Left lung (tissue), 10 donors: ENCODE results near the gene OSBPL2. TPM values are rescaled to one million over a fixed set of nuclear protein-coding genes. Genes with fewer than 3 reads are reported as not detected.

Source experiments
- ATAC-seq: fragments of 200-7000 bp; cut with Tn5 transposase; one replicate; pipeline ENCODE4 v1.9.1; 2020; ENCODE audit warnings: moderate library complexity
- DNase-seq, 4 donors: peaks; one replicate each; pipeline ENCODE4 v3.0.0-alpha.2; 2013 to 2020
- H3K27ac ChIP-seq, 2 donors: fragments of 200-600 bp; sonication (generic) in 1 of 2; one replicate each; pipeline versions ENCODE4 v1.5.0 to v1.8.0; 2020 to 2021
- H3K27me3 ChIP-seq, 2 donors: fragments of 200-600 bp; sonication (generic) in 1 of 2; one replicate each; pipeline versions ENCODE4 v1.5.0 to v1.8.0; 2020 to 2021
- H3K36me3 ChIP-seq, 2 donors: fragments of 200-600 bp; sonication (generic) in 1 of 2; one replicate each; pipeline versions ENCODE4 v1.5.0 to v1.8.0; 2020 to 2021
- H3K4me1 ChIP-seq, 2 donors: fragments of 200-600 bp; one replicate each; pipeline ENCODE4 v1.8.0; 2021
- H3K4me3 ChIP-seq, 2 donors: fragments of 200-600 bp; sonication (generic) in 1 of 2; one replicate each; pipeline versions ENCODE4 v1.5.0 to v1.8.0; 2020 to 2021; ENCODE audit warnings: mild to moderate bottlenecking in 1 of 2
- H3K9me3 ChIP-seq, 2 donors: fragments of 200-600 bp; sonication (generic) in 1 of 2; one replicate each; pipeline versions ENCODE4 v1.5.0 to v1.8.0; 2020 to 2021
- CTCF ChIP-seq, 2 donors: fragments of 200-600 bp; sonication (generic) in 1 of 2; IDR thresholded peaks; one replicate each; pipeline versions ENCODE4 v1.5.0 to v1.8.0; 2021; ENCODE audit warnings: antibody characterized with exemption in 2 of 2
- intact Hi-C, 2 donors: fragments of 100-400 bp; cut with DNase I; formaldehyde crosslinking; loops; one replicate each; pipeline versions ENCODE4 v1.11.2 to v1.14.2; 2022
- polyA plus RNA-seq, 6 donors: library from polyadenylated mRNA; unstranded; fragments of 120-200 nt; gene quantifications; one replicate each; pipeline ENCODE4 v1.2.1, GENCODE V29; 2013; ENCODE audit not compliant: insufficient read length in 6 of 6
- total RNA-seq, 2 donors: library from RNA; stranded (reverse); fragmentation: NEBNext Ultra II Directional; extraction: Animal tissue kit (Norgen Biotek cat#: 25700); gene quantifications; one replicate each; pipeline ENCODE4 v1.2.1, GENCODE V29; 2021
- donor health status: DM: no; HTN: yes; CAD: no.
- donor health status: DM: no; HTN: no; CAD: no.

The OSBPL2 gene
- total and polyA plus RNA-seq, 8 donors = 25.6 to 47.3 (median 32.4) TPM

DNA sequence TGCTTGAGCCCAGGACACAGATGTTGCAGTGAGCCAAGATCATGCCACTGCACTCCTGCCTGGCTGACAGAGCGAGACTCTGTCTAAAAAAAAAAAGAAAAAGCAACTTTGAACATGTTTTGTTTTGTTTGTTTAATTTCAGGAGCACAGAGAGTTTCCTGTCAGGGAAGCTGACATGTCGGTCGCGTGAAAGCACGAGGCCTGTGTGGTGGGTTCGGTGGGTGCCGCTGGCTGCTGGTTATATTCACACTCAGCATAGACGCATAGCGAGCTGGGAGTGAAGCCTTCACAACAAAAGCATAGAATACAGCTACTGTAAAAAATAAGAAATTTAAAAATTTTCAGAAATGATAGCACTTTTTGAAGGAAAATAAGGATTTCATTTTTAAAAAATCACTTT lies 41.0 kb upstream of the OSBPL2 start:
- DNase-seq (peak in 1 of 4 donors; percentile 27), ATAC-seq (no peak)
- TF ChIP-seq CTCF (IDR thresholded peaks at IDR 0.05) = no peak
- Histone ChIP-seq H3K36me3 (peaks cover 0 to 93% of the 10 kb centered on the region in 2 donors), H3K4me3 (no peak overlapping the region), H3K27ac (no peak overlapping the region), H3K4me1 (peaks cover 0 to 3% of the 10 kb centered on the region in 2 donors), H3K9me3 (no peaks in the 10 kb centered on the region), H3K27me3 (no peaks in the 10 kb centered on the region)
- intact Hi-C loops = no loop called here

DNA sequence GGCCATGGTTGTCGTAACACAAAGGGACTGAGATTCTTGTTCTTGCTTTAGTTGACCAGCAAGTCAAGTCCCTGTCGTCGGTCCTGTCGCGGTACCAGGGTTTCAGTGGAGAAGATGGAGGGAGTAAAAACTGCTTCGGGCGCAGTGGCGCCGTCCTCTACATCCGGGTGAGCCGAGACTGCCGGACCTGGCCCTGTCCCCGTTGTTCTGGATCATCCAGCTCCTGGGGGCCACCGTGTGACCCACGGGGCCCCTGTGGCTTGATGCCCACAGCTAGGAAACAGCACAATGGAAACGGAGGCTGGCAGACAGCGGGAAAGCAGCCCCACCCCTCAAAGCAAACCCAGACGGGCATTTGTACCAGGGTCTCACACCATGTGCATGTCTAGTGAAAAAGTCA lies 40.5 kb upstream of the OSBPL2 start:
- peaks cover 0 to 3% of the 10 kb centered on the region in 2 donors for H3K4me1 ChIP-seq
- H3K27me3 ChIP-seq = no peaks in the 10 kb centered on the region
- H3K9me3 ChIP-seq = no peaks in the 10 kb centered on the region
- no peak for ATAC-seq
- peaks cover 0 to 95% of the 10 kb centered on the region in 2 donors for H3K36me3 ChIP-seq
- H3K27ac ChIP-seq = no peak overlapping the region
- H3K4me3 ChIP-seq = no peak overlapping the region
- intact Hi-C loops = no loop called here
- no peak for TF ChIP-seq CTCF (IDR thresholded peaks at IDR 0.05)
- DNase-seq = peak in 1 of 4 donors; percentile 54

- DNase-seq (peak in 1 of 4 donors; percentile 61), ATAC-seq (no peak)
- Histone ChIP-seq H3K4me3 (no peak overlapping the region), H3K27ac (no peak overlapping the region), H3K27me3 (no peaks in the 10 kb centered on the region), H3K9me3 (no peaks in the 10 kb centered on the region), H3K4me1 (peaks cover 0 to 3% of the 10 kb centered on the region in 2 donors), H3K36me3 (peaks cover 0 to 96% of the 10 kb centered on the region in 2 donors)
- intact Hi-C loops = no loop called here
- no peak for TF ChIP-seq CTCF (IDR thresholded peaks at IDR 0.05)
Measured at GRCh38 chr20:62198496-62198895, 39.8 kb upstream of the OSBPL2 start.

DNA sequence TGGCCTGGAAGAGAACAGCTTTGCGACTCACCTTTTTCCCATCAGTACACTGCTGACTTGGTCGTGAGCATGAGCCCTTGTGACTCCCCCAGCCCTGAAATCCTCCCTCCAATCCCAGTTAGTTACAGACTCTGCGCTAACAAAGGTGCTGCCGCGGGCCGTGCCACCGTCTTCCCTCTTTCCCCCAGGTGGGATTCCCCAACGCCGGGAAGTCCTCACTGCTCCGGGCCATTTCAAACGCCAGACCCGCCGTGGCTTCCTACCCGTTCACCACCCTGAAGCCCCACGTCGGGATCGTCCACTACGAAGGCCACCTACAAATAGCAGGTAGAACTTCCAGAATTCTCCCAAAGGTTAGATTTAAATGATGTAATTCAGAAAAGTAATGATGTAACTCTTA lies 39.4 kb upstream of the OSBPL2 start:
- no peaks in the 10 kb centered on the region for H3K9me3 ChIP-seq
- no peak overlapping the region for H3K27ac ChIP-seq
- H3K27me3 ChIP-seq = no peaks in the 10 kb centered on the region
- intact Hi-C loops = no loop called here
- DNase-seq = peak in 1 of 4 donors; percentile 51
- no peak for ATAC-seq
- H3K4me3 ChIP-seq = no peak overlapping the region
- H3K4me1 ChIP-seq = peaks cover 0 to 3% of the 10 kb centered on the region in 2 donors
- no peak for TF ChIP-seq CTCF (IDR thresholded peaks at IDR 0.05)
- peaks cover 0 to 97% of the 10 kb centered on the region in 2 donors for H3K36me3 ChIP-seq

DNA sequence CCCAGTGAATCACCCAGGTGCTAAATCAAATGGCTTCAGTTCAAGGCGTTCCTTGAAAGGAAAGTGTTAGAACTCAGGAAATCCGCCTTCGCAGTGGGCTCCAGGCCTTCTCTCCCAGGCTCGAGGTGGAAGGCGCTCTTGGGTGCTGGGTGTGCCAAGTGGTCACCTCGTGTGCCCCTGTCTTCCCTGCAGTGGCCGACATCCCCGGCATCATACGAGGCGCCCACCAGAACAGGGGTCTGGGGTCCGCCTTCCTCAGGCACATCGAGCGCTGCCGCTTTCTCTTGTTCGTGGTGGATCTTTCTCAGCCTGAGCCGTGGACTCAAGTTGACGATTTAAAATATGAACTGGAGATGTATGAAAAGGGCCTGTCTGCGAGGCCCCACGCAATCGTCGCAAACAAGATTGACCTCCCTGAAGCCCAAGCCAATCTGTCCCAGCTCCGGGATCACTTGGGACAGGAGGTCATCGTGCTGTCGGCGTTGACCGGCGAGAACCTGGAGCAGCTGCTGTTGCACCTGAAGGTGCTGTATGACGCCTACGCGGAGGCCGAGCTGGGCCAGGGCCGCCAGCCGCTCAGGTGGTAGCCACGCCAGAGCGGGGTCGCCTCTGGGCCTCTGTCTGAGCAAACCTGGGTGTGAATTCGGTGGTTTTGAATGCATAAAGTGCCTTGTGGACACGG lies 37.7 kb upstream of the OSBPL2 start:
- H3K9me3 ChIP-seq = no peaks in the 10 kb centered on the region
- no peaks in the 10 kb centered on the region for H3K4me1 ChIP-seq
- TF ChIP-seq CTCF (IDR thresholded peaks at IDR 0.05) = no peak
- DNase-seq = peak in 1 of 4 donors; percentile 58
- intact Hi-C loops = no loop called here
- no peak overlapping the region for H3K4me3 ChIP-seq
- peaks cover 0 to 84% of the 10 kb centered on the region in 2 donors for H3K36me3 ChIP-seq
- ATAC-seq = no peak
- no peaks in the 10 kb centered on the region for H3K27me3 ChIP-seq
- H3K27ac ChIP-seq = no peak overlapping the region
